Effector CD8-positive, alpha-beta T cell (primary cell): Measurements from ENCODE around the gene PTPRF.
"Not testable (repeated sequence)": the region's sequence is repeated elsewhere in the genome, so short reads cannot be mapped to it uniquely, and the experiment has no call there.

Experiments
- DNase-seq: peaks from one replicate; lab custom pipeline; 2025; lab: John Stamatoyannopoulos, UW
- total RNA-seq, 4 experiments: gene quantifications; one replicate each; lab custom pipeline; 2026; lab: John Stamatoyannopoulos, UW

PTPRF gene
- total RNA-seq: 4.9 to 36.2 (median 14.9) reads per million in 4 experiments

GRCh38 chr1:43530483-43531106 lies at the start of gene PTPRF:
Gene PTPRF, plus strand, starts transcription at chr1:43530883. Its CDS starts 14,193 bp downstream, at chr1:43545076.
- no peak for DNase-seq

GRCh38 chr1:43481491-43481890 lies 49.2 kb upstream of the PTPRF start:
- DNase-seq: no peak

- no peak for DNase-seq
Measured at GRCh38 chr1:43482215-43482614, 48.5 kb upstream of the PTPRF start.

- DNase-seq: no peak
Measured at GRCh38 chr1:43484367-43484766, 46.3 kb upstream of the PTPRF start.

GRCh38 chr1:43488165-43488564 lies 42.5 kb upstream of the PTPRF start:
- no peak for DNase-seq

- no peak for DNase-seq
Measured at GRCh38 chr1:43491061-43491460, 39.6 kb upstream of the PTPRF start.

- no peak for DNase-seq
Measured at GRCh38 chr1:43492826-43493225, 37.9 kb upstream of the PTPRF start.

GRCh38 chr1:43493661-43494450 lies 36.8 kb upstream of the PTPRF start:
- DNase-seq: no peak

GRCh38 chr1:43495204-43495603 lies 35.5 kb upstream of the PTPRF start:
- no peak for DNase-seq

- no peak for DNase-seq
Measured at GRCh38 chr1:43499898-43500297, 30.8 kb upstream of the PTPRF start.

- DNase-seq: not testable (repeated sequence)
Measured at GRCh38 chr1:43501806-43502205, 28.9 kb upstream of the PTPRF start.

GRCh38 chr1:43503534-43503933 lies 27.1 kb upstream of the PTPRF start:
- DNase-seq: no peak

- DNase-seq: no peak
Measured at GRCh38 chr1:43505077-43505780, 25.5 kb upstream of the PTPRF start.

GRCh38 chr1:43506233-43506632 lies 24.4 kb upstream of the PTPRF start:
- DNase-seq: no peak

GRCh38 chr1:43507296-43508295 lies 23.1 kb upstream of the PTPRF start:
- no peak for DNase-seq

GRCh38 chr1:43509007-43509739 lies 21.5 kb upstream of the PTPRF start:
- DNase-seq: no peak

GRCh38 chr1:43509740-43510375 lies 20.8 kb upstream of the PTPRF start:
- no peak for DNase-seq

GRCh38 chr1:43510621-43511020 lies 20.1 kb upstream of the PTPRF start:
- no peak for DNase-seq

- DNase-seq: no peak
Measured at GRCh38 chr1:43511394-43511793, 19.3 kb upstream of the PTPRF start.

GRCh38 chr1:43512133-43512532 lies 18.6 kb upstream of the PTPRF start:
- DNase-seq: no peak
